ENCODE measurements around the gene PLXND1.

DNA sequence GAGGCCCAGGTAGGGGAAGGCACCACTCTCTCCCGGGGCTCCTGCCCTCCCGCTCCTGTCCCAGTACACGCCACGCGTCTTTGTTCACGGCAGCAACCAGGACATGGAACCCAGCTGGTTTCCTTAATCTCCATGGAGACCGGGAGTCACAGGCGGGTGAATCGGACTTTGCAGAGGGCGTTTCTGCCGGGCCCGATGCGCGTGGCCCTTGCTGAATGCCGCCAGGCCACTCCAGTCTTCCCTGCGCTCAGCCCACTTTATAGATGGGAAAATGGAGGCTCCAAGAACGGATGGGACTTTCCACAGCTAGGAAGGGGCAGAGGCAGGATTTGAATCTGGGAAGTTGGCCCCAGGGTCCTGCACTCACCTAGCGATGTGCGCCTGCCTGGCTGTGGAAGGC, 7.4 kb downstream of the PLXND1 start:
- TF ChIP-seq, protein P1, sequence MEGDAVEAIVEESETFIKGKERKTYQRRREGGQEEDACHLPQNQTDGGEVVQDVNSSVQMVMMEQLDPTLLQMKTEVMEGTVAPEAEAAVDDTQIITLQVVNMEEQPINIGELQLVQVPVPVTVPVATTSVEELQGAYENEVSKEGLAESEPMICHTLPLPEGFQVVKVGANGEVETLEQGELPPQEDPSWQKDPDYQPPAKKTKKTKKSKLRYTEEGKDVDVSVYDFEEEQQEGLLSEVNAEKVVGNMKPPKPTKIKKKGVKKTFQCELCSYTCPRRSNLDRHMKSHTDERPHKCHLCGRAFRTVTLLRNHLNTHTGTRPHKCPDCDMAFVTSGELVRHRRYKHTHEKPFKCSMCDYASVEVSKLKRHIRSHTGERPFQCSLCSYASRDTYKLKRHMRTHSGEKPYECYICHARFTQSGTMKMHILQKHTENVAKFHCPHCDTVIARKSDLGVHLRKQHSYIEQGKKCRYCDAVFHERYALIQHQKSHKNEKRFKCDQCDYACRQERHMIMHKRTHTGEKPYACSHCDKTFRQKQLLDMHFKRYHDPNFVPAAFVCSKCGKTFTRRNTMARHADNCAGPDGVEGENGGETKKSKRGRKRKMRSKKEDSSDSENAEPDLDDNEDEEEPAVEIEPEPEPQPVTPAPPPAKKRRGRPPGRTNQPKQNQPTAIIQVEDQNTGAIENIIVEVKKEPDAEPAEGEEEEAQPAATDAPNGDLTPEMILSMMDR (IDR thresholded peaks at IDR 0.05): no peak
- TF ChIP-seq POLR2A (IDR thresholded peaks at IDR 0.05): no peak

All from adrenal gland (tissue), 5 donors.